HepG2 (cell line): ENCODE results near the gene CER1. TPM values are rescaled to one million over a fixed set of nuclear protein-coding genes. Genes with fewer than 3 reads are reported as not detected.

Experiments
- ATAC-seq: fragments of 200-7000 bp; cut with Tn5 transposase; 3 replicates; pipeline ENCODE4 v1.9.1; 2020; ENCODE audit warnings: mild to moderate bottlenecking, moderate library complexity
- BruUV-seq: library from RNA; stranded (reverse); fragments of 400-500 nt; replicated peaks from 2 replicates; lab custom pipeline; 2021; lab: Mats Ljungman, UMichigan
- CTCF ChIA-PET: fragments of 300-600 bp; formaldehyde crosslinking; extraction: SDS; loops from one replicate; lab custom pipeline; 2021; ENCODE audit warnings: low total read pairs, inconsistent platforms, low intra/inter-chr PET ratio; lab: Yijun Ruan, JAX
- POLR2A ChIA-PET: fragments of 350-600 bp; sonication (Branson Sonifier 250); formaldehyde crosslinking; loops from one replicate; lab custom pipeline; 2020; ENCODE audit warnings: antibody characterized with exemption, inconsistent platforms; lab: Yijun Ruan, JAX
- DNase-seq: peaks from one replicate; pipeline ENCODE4 v3.0.0-alpha.2; 2015; ENCODE audit warnings: low spot score
- FAIRE-seq: peaks from 3 replicates; lab custom pipeline; 2011; peaks lifted over from hg19 to GRCh38; lab: Jason Lieb, UNC
- H2AFZ ChIP-seq: one replicate; pipeline ENCODE4 v1.6.1; 2011; ENCODE audit warnings: low read length, inconsistent platforms
- H3K27ac ChIP-seq: fragments of 300-600 bp; 3 replicates; pipeline ENCODE4 v1.8.0; 2011; ENCODE audit warnings: mixed run types, mild to moderate bottlenecking, mixed read lengths, low read length, inconsistent platforms; ENCODE audit not compliant: insufficient read depth; ENCODE audit errors: extremely low read length
- H3K27me3 ChIP-seq, 2 experiments: fragments of 200-600 bp in 1 of 2; 2 replicates in 1 of 2; 3 replicates in 1 of 2; pipeline versions ENCODE4 v1.6.0 to v1.8.0; 2011; ENCODE audit warnings: low read length in 2 of 2, mild to moderate bottlenecking in 2 of 2, moderate library complexity in 2 of 2, inconsistent platforms in 1 of 2; ENCODE audit not compliant: insufficient read depth in 2 of 2, control insufficient read depth in 1 of 2
- H3K36me3 ChIP-seq, 2 experiments: fragments of 200-600 bp in 1 of 2; replicated peaks in 1 of 2; 2 replicates in 1 of 2; 3 replicates in 1 of 2; pipeline versions ENCODE4 v1.5.1 to v1.8.0; 2011; ENCODE audit warnings: low read length in 2 of 2, inconsistent platforms in 1 of 2; ENCODE audit not compliant: insufficient read depth in 2 of 2, control insufficient read depth in 1 of 2
- H3K4me1 ChIP-seq: 2 replicates; pipeline ENCODE4 v1.5.1; 2012; ENCODE audit warnings: low read length, inconsistent platforms; ENCODE audit not compliant: insufficient read depth
- H3K4me2 ChIP-seq: 2 replicates; pipeline ENCODE4 v1.6.0; 2011; ENCODE audit warnings: low read depth, low read length, inconsistent platforms
- H3K4me3 ChIP-seq, 3 experiments: fragments of 200-600 bp in 1 of 3; sonication (generic), shearing (Covaris generic) in 1 of 3; replicated peaks in 1 of 3; 2 replicates each; pipeline ENCODE4 v1.5.1; 2011 to 2016; ENCODE audit warnings: low read length in 3 of 3, inconsistent platforms in 2 of 3, low read depth in 2 of 3, mild to moderate bottlenecking in 2 of 3, control low read depth in 1 of 3, mixed read lengths in 1 of 3; ENCODE audit not compliant: insufficient read depth in 1 of 3
- H3K79me2 ChIP-seq: one replicate; pipeline ENCODE4 v1.6.1; 2011; ENCODE audit warnings: low read length, inconsistent platforms; ENCODE audit not compliant: insufficient read depth
- H3K9ac ChIP-seq: 2 replicates; pipeline ENCODE4 v1.6.0; 2011; ENCODE audit warnings: mild to moderate bottlenecking, low read depth, low read length, inconsistent platforms; ENCODE audit not compliant: insufficient read depth
- H3K9me3 ChIP-seq: 2 replicates; pipeline ENCODE4 v1.5.1; 2012; ENCODE audit warnings: mild to moderate bottlenecking, low read length
- H4K20me1 ChIP-seq: 2 replicates; pipeline ENCODE4 v1.6.0; 2011; ENCODE audit warnings: inconsistent platforms, mild to moderate bottlenecking, low read length, moderate library complexity; ENCODE audit not compliant: insufficient read depth
- CREB1 ChIP-seq, 2 experiments: fragments of 450-650 bp in 1 of 2; IDR thresholded peaks; 2 replicates each; pipeline ENCODE4 v1.6.1; 2016 to 2017; ENCODE audit warnings: control low read depth in 1 of 2, mild to moderate bottlenecking in 1 of 2, missing compliant biosample characterization in 1 of 2, missing genetic modification characterization in 1 of 2
- DNMT1 ChIP-seq: sonication (generic); formaldehyde crosslinking; IDR thresholded peaks from 2 replicates; pipeline ENCODE4 v1.5.1; 2020; ENCODE audit warnings: mild to moderate bottlenecking, missing genetic modification reagents
- HHEX ChIP-seq: IDR thresholded peaks from 2 replicates; pipeline ENCODE4 v1.6.1; 2016; ENCODE audit warnings: control low read depth
- HMGA1 ChIP-seq: sonication (generic); formaldehyde crosslinking; conservative IDR thresholded peaks from 2 replicates; pipeline ENCODE4 v1.4.0; 2020; ENCODE audit warnings: missing genetic modification reagents
- NR2F2 ChIP-seq: IDR thresholded peaks from 2 replicates; pipeline ENCODE4 v1.6.1; 2012; ENCODE audit warnings: low read depth, inconsistent platforms, borderline replicate concordance
- WGBS: methylation state at CpG from one replicate; pipeline ENCODE4 v1.1.6; 2017; ENCODE audit warnings: low lambda C conversion rate; 5-methylcytosine and 5-hydroxymethylcytosine counted together
- in situ Hi-C: cut with HindIII; loops from 2 replicates; pipeline ENCODE4 v1.10.0; 2017; ENCODE audit warnings: low pct_unique_long_range_greater_than_20kb; ENCODE audit not compliant: extremely low pct_ligation_motif_present
- intact Hi-C: fragments of 100-400 bp; cut with micrococcal nuclease; formaldehyde crosslinking; loops from one replicate; pipeline ENCODE4 v1.10.0; 2022; ENCODE audit not compliant: unreplicated experiment
- polyA plus RNA-seq, 8 experiments: library from polyadenylated mRNA; depleted of rRNA in 3 of 8; stranded (reverse) in 7 of 8; unstranded in 1 of 8; fragments of >200 nt; fragmentation: Illumina TruSeq in 4 of 8; extraction: Trizol in 4 of 8; gene quantifications; 2 replicates each; pipeline versions ENCODE4 v1.2.1 to v1.2.3, GENCODE V29; 2011 to 2016; ENCODE audit warnings: low read depth in 4 of 8, missing spikeins in 1 of 8, mixed read lengths in 1 of 8; ENCODE audit not compliant: insufficient read depth in 1 of 8
- total RNA-seq, 5 experiments: library from RNA; depleted of rRNA; stranded (reverse); fragments of >200 nt; fragmentation: Illumina TruSeq; extraction: Trizol; gene quantifications; 2 replicates each; pipeline ENCODE4 v1.2.3, GENCODE V29; 2016; ENCODE audit warnings: low read depth in 1 of 5
- TF ChIP-seq, protein P1 (sequence below): fragments of 450-650 bp; IDR thresholded peaks from 2 replicates; pipeline ENCODE4 v1.6.1; 2016

CER1 gene
- total and polyA plus RNA-seq, 2 of the 13 experiments (the other 11 are each of a cell fraction or from before 2014, with no cell fraction given): 0.18 TPM; not detected in 1

- TF ChIP-seq, protein P1, sequence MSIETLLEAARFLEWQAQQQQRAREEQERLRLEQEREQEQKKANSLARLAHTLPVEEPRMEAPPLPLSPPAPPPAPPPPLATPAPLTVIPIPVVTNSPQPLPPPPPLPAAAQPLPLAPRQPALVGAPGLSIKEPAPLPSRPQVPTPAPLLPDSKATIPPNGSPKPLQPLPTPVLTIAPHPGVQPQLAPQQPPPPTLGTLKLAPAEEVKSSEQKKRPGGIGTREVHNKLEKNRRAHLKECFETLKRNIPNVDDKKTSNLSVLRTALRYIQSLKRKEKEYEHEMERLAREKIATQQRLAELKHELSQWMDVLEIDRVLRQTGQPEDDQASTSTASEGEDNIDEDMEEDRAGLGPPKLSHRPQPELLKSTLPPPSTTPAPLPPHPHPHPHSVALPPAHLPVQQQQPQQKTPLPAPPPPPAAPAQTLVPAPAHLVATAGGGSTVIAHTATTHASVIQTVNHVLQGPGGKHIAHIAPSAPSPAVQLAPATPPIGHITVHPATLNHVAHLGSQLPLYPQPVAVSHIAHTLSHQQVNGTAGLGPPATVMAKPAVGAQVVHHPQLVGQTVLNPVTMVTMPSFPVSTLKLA: peak; percentile 61
- TF ChIP-seq DNMT1 (CRISPR knock-in tag) (no peak), HMGA1 (CRISPR knock-in tag) (no peak)
These were observed 7.9 kb upstream of the CER1 start (continued) for GRCh38 chr9:14730461-14730898.

DNA sequence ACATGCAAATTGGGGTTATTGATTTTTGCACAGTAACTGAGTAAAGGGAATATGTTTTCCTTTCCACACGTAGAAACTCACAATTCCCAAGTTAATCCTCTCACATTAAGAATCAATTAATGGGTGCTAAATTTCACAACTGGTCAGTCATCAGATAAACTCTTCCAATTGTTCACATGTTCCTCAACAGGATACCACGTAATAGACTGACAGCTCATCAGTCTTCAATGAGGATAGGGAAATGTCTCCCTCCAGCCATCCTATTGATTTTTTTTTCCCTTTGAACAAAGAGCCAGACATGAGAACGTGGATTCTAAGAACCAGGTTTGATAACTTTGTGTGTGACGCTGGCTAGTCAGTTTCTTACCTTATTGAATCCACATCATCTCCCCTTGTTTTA lies 768 bp upstream of the CER1 start:
- FAIRE-seq: no peak
- H4K20me1 ChIP-seq: no peaks in the 10 kb centered on the region; the same call in 1 of the 2 replicates
- WGBS: 0% methylated on average over 4 of the region's 4 CpGs
- H3K79me2 ChIP-seq: no peaks in the 10 kb centered on the region
- ATAC-seq: no peak
- H3K27me3 ChIP-seq: peaks cover 2 to 10% of the 10 kb centered on the region in 2 experiments; a peak in 4 of 5 replicates
- H3K27ac ChIP-seq: no peak overlapping the region
- no peak overlapping the region for H3K4me3 ChIP-seq
- no peak for DNase-seq
- BruUV-seq: no TSS peak
- H3K4me1 ChIP-seq: no peaks in the 10 kb centered on the region
- intact Hi-C loops: no loop called here
- no peaks in the 10 kb centered on the region for H3K9me3 ChIP-seq
- no peak for TF ChIP-seq NR2F2
- TF ChIP-seq HHEX (CRISPR knock-in tag): no peak
- TF ChIP-seq CREB1 (IDR thresholded peaks at IDR 0.05): peak; percentile 17; the same call in 1 of the 2 replicates
- no peak for TF ChIP-seq CREB1 (CRISPR knock-in tag; IDR thresholded peaks at IDR 0.05)
- TF ChIP-seq, all 625 proteins: peak for 1
- CTCF ChIA-PET: no interaction called here
- Histone ChIP-seq H3K36me3 (no peaks in the 10 kb centered on the region), H3K4me2 (no peak overlapping the region), H3K9ac (no peak overlapping the region), H2AFZ (no peak overlapping the region)
- in situ Hi-C loops: no loop called here
- POLR2A ChIA-PET: no interaction called here
